Smooth muscle cell of the brain vasculature (primary cell): ENCODE results near the gene OVAAL.
A peak's percentile ranks its signal among the peaks of the same experiment; 100 is the strongest.

Experiments
- DNase-seq: peaks from one replicate; pipeline ENCODE4 v3.0.0-alpha.2; 2012; ENCODE audit warnings: low read depth, low spot score

Gene OVAAL

DNA sequence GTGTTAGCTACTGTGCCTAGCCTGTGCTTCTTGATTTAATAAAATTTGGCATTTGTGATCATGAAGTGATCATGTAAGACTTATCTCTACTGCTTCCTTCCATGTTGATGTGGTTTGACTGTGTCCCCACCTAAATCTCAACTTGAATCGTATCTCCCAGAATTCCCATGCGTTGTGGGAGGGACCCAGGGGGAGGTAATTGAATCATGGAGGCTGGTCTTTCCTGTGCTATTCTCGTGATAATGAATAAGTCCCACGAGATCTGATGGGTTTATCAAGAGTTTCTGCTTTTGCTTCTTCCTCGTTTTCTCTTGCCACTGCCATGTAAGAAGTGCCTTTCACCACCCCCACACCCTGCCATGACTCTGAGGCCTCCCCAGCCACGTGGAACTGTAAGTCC lies at the start of gene OVAAL:
OVAAL (plus strand) TSS at position 301 of the 400 bp plus-strand sequence.
- DNase-seq = no peak

DNA sequence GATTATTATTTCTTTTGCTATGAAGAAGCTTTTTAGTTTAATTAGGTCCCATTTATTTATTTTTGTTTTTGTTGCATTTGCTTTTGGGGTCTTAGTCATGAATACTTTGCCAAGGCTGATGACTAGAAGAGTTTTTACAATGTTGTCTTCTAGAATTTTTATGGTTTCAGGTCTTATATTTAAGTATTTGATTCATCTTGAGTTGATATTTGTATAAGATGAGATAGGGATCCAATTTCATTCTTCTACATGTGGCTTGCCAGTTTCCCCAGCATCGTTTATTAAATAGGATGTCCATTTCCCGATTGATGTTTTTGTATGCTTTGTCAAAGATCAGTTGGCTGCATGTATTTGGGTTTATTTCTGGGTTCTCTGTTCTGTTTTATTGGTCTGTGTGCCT lies 47.9 kb upstream of the OVAAL start:
- DNase-seq = no peak

DNA sequence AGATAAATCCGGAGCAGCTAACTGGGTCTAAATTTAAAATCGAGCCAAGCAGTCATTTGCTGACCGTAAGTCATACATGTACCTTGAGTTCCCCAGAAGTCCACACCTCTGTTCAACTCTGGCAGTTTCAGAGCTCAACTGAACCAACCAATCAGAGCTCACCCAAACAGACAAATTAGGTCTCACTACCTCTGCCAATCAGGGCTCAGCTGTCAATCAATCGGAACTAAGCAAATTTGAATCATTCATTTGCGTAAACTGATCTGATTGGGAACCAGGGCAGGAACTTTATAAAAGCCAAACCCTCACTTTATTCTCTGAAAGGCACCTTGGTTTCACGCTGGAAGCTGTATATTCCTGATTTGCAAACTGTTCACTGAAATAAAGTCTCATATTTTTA lies 45.2 kb upstream of the OVAAL start:
- no peak for DNase-seq

DNA sequence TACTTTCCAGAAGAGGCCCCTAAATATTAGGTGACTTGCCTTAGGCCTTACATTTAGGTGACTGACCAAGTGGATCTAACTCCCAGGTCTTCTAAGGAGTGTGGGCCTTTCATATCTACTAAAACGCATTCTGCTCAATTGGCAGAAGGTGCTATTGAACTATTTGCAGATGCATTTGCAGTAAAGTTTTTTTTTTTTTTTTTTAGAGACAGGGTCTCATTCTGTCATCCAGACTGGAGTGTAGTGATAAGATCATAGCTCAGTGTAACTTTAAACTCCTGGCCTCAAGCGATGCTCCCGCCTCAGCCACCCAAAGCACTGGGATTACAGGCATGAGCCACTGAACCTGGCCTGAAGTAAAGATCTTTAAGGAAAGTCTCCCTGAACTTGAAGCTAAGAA lies 43.4 kb upstream of the OVAAL start:
- no peak for DNase-seq

- DNase-seq = peak; percentile 70
Measured at GRCh38 chr1:180515857-180516388, 42.8 kb upstream of the OVAAL start.

DNA sequence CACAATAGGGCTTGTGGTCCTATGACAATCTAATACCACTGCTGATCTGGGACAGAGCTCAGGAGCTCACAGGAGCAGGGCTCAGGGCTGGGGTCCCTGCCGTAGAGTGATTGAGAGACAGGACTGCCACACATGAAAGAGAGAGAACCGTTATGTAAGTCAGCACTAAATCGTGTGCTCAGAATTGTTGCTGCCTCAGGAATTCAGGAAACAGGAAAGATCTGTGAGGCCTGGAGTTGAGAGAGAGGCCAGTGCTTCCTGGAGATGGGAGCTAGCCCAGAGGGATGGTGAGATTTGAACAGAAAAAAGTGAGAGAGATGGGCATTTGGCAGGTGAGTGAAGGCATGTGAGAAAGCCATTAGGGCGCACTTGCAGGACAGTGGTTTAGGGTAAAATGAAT lies 38.9 kb upstream of the OVAAL start:
- DNase-seq = no peak

DNA sequence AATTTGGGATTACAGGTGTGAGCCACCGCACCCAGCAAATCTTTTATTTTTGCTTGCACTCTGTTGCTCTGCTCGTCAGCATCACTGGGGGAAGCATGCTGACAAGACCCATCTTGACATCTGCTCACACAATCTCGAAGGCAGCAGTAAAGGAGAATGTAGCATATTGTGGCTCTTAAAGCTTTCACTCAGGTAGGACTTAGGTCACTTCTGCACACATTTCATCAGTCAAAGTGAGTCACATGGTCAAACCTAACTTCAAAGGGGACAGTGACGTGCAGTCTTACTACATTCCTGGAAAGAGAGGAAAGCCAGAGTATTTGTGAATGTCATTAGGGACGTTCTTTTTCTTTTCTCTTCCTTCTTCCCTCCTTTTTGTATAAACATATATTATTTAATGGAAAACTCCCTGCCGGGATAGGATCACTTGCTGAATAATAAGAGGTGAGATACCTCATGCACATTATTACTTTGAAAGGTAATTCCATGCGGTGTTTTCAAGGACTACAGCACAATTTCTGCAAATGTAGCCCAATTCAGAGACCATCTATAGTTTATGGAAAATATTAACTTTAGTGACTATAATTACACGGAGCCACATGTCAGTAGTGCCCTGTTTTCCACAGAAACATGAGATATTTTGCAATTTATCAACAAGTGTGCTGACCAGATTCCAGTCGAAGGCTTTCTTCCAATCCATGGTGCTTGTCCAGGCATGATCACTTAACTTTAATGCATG lies 37.1 kb upstream of the OVAAL start:
- DNase-seq = no peak

- no peak for DNase-seq
Measured at GRCh38 chr1:180522213-180522515, 36.6 kb upstream of the OVAAL start.

DNA sequence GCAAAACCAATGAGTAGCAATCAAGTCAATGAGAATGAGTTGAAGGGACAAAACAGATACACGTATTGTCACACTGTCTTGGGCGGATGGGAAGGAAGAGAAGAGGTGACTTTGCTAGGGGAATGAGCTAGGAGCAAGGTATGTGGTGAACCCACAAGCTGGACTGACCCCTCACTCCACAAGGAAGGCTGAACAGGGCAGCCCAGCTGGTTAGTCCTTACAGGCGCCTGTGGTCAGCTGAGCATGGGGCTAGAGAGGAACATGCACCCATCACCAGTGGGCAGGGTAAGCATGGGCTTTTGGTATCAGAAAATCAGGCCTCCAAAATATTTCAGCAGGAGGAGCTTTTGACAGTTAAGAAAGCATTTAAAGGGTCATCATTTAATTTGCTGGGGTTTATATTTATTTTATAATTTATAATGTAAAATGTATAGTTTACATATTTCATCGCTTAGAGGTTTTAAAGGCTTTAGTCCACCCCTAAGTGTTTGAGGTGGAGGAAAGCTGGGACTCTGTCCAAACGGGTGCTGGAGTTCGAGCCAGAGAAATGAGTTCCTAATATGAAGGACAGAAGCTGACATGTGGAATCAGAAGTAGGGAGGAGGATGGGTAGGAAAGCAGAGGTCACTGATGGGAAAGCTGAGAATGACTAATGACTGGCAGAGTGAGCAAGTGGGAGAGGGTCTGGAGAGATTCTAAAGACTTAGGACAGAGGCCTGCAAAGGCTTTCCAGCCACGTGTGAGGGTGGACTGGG lies 34.4 kb upstream of the OVAAL start:
- DNase-seq = no peak

GRCh38 chr1:180524915-180525714 lies 33.6 kb upstream of the OVAAL start:
- no peak for DNase-seq

DNA sequence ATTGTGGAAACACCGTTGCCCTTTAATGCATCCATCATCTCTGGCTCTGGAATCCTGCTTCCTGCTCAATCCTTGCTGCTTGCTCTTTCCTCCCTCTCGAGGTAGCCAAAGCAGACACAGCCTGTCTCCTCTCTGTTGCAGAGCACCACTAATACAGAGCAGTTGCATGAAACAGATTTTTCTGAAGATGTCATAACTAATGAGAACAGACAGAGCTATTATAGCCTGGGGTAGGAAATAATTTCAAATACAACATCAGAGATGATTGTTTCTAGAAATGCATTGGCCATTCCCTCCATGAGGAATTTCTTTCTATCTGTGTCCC lies 33.1 kb upstream of the OVAAL start:
- no peak for DNase-seq

DNA sequence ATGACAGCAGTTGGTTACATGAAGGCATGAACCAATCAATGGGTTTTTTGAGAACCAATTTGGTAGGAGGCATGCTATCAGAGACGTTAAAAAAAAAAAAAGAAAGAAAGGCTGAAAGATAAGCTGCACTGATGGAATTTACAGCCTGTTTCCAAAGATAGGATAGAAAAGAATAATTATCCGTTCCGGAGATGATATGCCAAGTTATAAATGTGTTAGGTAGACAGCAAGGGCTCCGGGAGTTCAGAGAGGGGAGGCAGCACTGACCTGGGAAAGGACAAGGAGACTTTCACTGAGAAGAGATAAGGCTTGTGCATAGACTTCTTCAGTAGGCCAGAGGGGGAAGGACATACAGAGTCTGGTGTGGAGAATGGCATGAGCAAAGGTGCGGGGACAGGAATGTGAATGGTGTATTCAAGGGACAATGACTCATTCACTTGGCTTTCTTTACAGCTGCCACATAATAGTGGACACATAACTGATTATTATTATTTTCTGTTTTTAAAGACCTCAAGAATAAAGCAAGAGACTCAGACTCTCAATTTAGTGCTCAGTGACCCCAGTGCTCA lies 31.6 kb upstream of the OVAAL start:
- DNase-seq = no peak

DNA sequence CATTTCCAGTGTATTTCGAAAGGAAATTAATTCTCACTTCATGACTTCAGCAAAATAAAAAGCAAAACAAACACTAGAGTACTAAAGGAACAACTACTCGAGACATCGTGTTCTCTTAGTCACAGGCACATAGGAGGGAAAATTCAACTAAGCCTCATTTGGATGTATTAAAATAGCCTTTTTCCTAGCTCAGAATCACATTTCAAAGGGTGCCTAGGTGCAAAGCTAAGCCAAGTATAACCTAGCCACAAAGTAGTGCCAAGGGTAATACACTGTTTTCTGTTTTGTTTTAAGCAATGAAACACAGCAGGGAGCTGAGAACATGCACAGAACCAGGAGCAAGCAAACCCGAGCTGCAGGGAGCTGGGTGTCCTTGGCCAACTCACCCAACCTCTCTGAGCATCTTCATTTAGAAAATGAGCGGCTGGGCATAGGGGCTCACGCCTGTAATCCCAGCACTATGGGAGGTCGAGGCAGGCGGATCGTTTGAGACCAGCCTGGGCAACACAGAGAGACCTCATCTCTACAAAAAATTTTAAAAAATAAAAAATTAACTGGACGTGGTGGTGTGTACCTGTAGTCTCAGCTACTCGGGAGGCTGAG lies 29.8 kb upstream of the OVAAL start:
- DNase-seq = no peak

- no peak for DNase-seq
Measured at GRCh38 chr1:180530501-180530900, 28.3 kb upstream of the OVAAL start.

- no peak for DNase-seq
Measured at GRCh38 chr1:180532854-180533253, 25.9 kb upstream of the OVAAL start.

- no peak for DNase-seq
Measured at GRCh38 chr1:180533266-180533987, 25.3 kb upstream of the OVAAL start.

- DNase-seq = no peak
Measured at GRCh38 chr1:180534214-180534613, 24.6 kb upstream of the OVAAL start.

- no peak for DNase-seq
Measured at GRCh38 chr1:180535418-180535999, 23.3 kb upstream of the OVAAL start.

DNA sequence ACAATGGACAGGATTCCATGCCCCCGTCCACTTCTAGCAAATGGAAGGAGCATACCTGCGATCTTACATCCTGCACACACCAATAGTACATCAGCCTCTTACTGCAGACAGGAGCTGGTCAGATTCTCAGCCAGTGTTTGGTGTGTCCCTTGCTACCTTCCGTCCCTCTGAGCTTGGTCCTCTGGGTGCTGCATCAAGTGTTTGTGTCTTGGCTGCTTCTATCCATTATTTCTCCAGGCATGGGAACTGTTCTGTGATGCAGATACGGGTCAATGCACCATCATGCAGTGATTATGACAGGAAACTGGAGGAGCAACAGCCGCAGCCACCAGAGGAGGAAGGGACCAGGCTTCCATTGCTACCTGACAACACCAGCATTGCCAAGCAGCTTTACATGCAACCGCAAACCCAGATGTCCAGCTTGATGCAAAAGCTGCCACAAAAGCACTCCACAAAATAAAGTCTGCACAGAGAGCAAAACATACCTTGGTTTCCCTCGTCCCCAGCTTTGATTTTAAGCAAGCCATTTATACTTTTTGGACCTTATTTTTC lies 21.9 kb upstream of the OVAAL start:
- no peak for DNase-seq

GRCh38 chr1:180539136-180539535 lies 19.6 kb upstream of the OVAAL start:
- DNase-seq = no peak
